WTC11 (cell line): Measurements from ENCODE around the gene P4HB. TPM values are rescaled to one million over a fixed set of nuclear protein-coding genes. Genes with fewer than 3 reads are reported as not detected.

ENCODE experiments used
- ATAC-seq: fragments of 200-7000 bp; cut with Tn5 transposase; 2 replicates; pipeline ENCODE4 v1.10.0; 2021; ENCODE audit warnings: mild to moderate bottlenecking, moderate library complexity
- CTCF ChIA-PET: fragments of 300-600 bp; sonication (Branson Sonifier 250); formaldehyde crosslinking; loops from one replicate; lab custom pipeline; 2021; ENCODE audit warnings: antibody characterized with exemption; lab: Charles Lee
- POLR2A ChIA-PET: fragments of 350-600 bp; sonication (Branson Sonifier 250); formaldehyde crosslinking; loops from one replicate; lab custom pipeline; 2021; ENCODE audit warnings: antibody characterized with exemption; lab: Charles Lee
- DNase-seq: peaks from one replicate; pipeline ENCODE4 v3.0.0; 2021; ENCODE audit warnings: low spot score
- H3K27ac Mint-ChIP-seq: 2 replicates; pipeline ENCODE4 v1.8.0; 2021; ENCODE audit warnings: mixed read lengths
- H3K27me3 Mint-ChIP-seq: 2 replicates; pipeline ENCODE4 v1.8.0; 2021; ENCODE audit warnings: low read depth, mild to moderate bottlenecking, moderate library complexity, mixed read lengths
- H3K36me3 Mint-ChIP-seq: 2 replicates; pipeline ENCODE4 v1.8.0; 2021; ENCODE audit warnings: mixed read lengths
- H3K4me1 Mint-ChIP-seq: 2 replicates; pipeline ENCODE4 v1.8.0; 2022; ENCODE audit warnings: mixed read lengths
- H3K4me3 Mint-ChIP-seq: 2 replicates; pipeline ENCODE4 v1.8.0; 2021; ENCODE audit warnings: mild to moderate bottlenecking, moderate library complexity, mixed read lengths
- H3K9me3 Mint-ChIP-seq: 2 replicates; pipeline ENCODE4 v1.8.0; 2021; ENCODE audit warnings: mixed read lengths
- ATF1 ChIP-seq: sonication (generic); formaldehyde crosslinking; IDR thresholded peaks from 2 replicates; pipeline ENCODE4 v1.8.1; 2023; ENCODE audit warnings: mild to moderate bottlenecking, moderate library complexity, missing genetic modification reagents
- CBFB ChIP-seq: sonication (generic); formaldehyde crosslinking; IDR thresholded peaks from 2 replicates; pipeline ENCODE4 v1.8.1; 2022; ENCODE audit warnings: mild to moderate bottlenecking, low read depth, missing genetic modification reagents
- CREM ChIP-seq: sonication (generic); formaldehyde crosslinking; IDR thresholded peaks from 2 replicates; pipeline ENCODE4 v1.8.1; 2022; ENCODE audit warnings: mild to moderate bottlenecking, missing genetic modification reagents, moderate library complexity
- FOXJ3 ChIP-seq: sonication (generic); formaldehyde crosslinking; IDR thresholded peaks from 2 replicates; pipeline ENCODE4 v1.9.0; 2021; ENCODE audit warnings: missing genetic modification reagents, mild to moderate bottlenecking, borderline replicate concordance
- FOXK1 ChIP-seq: sonication (generic); formaldehyde crosslinking; IDR thresholded peaks from 2 replicates; pipeline ENCODE4 v1.8.0; 2022; ENCODE audit warnings: mild to moderate bottlenecking, moderate library complexity, missing genetic modification reagents
- FOXP1 ChIP-seq: sonication (generic); formaldehyde crosslinking; IDR thresholded peaks from 2 replicates; pipeline ENCODE4 v1.8.0; 2022; ENCODE audit warnings: missing genetic modification reagents, mild to moderate bottlenecking, moderate library complexity, borderline replicate concordance
- GABPB1 ChIP-seq: sonication (generic); formaldehyde crosslinking; IDR thresholded peaks from 2 replicates; pipeline ENCODE4 v1.8.1; 2023; ENCODE audit warnings: mild to moderate bottlenecking, missing genetic modification reagents
- MAX ChIP-seq: sonication (generic); formaldehyde crosslinking; IDR thresholded peaks from 2 replicates; pipeline ENCODE4 v1.8.0; 2022; ENCODE audit warnings: mild to moderate bottlenecking, missing genetic modification reagents
- MYBL2 ChIP-seq: sonication (generic); formaldehyde crosslinking; IDR thresholded peaks from 2 replicates; pipeline ENCODE4 v1.8.1; 2023; ENCODE audit warnings: mild to moderate bottlenecking, moderate library complexity, missing genetic modification reagents
- NR1H2 ChIP-seq: sonication (generic); formaldehyde crosslinking; IDR thresholded peaks from 2 replicates; pipeline ENCODE4 v1.9.0; 2021; ENCODE audit warnings: mild to moderate bottlenecking, moderate library complexity, missing genetic modification reagents
- NR3C1 ChIP-seq: sonication (generic); formaldehyde crosslinking; conservative IDR thresholded peaks from 2 replicates; pipeline ENCODE4 v1.8.1; 2023; ENCODE audit warnings: low read depth, mild to moderate bottlenecking, missing genetic modification reagents
- SP1 ChIP-seq: sonication (generic); formaldehyde crosslinking; conservative IDR thresholded peaks from 2 replicates; pipeline ENCODE4 v1.8.1; 2022; ENCODE audit warnings: missing genetic modification reagents
- USF2 ChIP-seq: sonication (generic); formaldehyde crosslinking; IDR thresholded peaks from 2 replicates; pipeline ENCODE4 v1.8.1; 2023; ENCODE audit warnings: mild to moderate bottlenecking, missing genetic modification reagents, moderate library complexity
- ZBTB43 ChIP-seq: sonication (generic); formaldehyde crosslinking; IDR thresholded peaks from 2 replicates; pipeline ENCODE4 v1.8.1; 2023; ENCODE audit warnings: mild to moderate bottlenecking, missing genetic modification reagents
- ZNF138 ChIP-seq: sonication (generic); formaldehyde crosslinking; conservative IDR thresholded peaks from 2 replicates; pipeline ENCODE4 v1.8.1; 2022; ENCODE audit warnings: mild to moderate bottlenecking, moderate library complexity, missing genetic modification reagents
- ZNF232 ChIP-seq: sonication (generic); formaldehyde crosslinking; IDR thresholded peaks from 2 replicates; pipeline ENCODE4 v1.8.0; 2022; ENCODE audit warnings: mild to moderate bottlenecking, missing genetic modification reagents
- ZNF416 ChIP-seq: fragments of 250-450 bp; sonication (Bioruptor Pico); IDR thresholded peaks from 2 replicates; pipeline ENCODE4 v1.9.0; 2021; ENCODE audit warnings: mild to moderate bottlenecking, inconsistent platforms
- ZNF671 ChIP-seq: fragments of 250-450 bp; sonication (Bioruptor Pico); IDR thresholded peaks from 2 replicates; pipeline ENCODE4 v1.8.0; 2021; ENCODE audit warnings: mild to moderate bottlenecking
- total RNA-seq: library from RNA; stranded (reverse); gene quantifications from 3 replicates; pipeline ENCODE4 v1.2.3, GENCODE V29; 2021
- TF ChIP-seq, protein P1 (sequence below): sonication (generic); formaldehyde crosslinking; conservative IDR thresholded peaks from 2 replicates; pipeline ENCODE4 v1.8.1; 2023; ENCODE audit warnings: mild to moderate bottlenecking, low read depth, missing genetic modification reagents, moderate library complexity
- TF ChIP-seq, protein P2 (sequence below): sonication (generic); formaldehyde crosslinking; IDR thresholded peaks from 2 replicates; pipeline ENCODE4 v1.8.0; 2022; ENCODE audit warnings: mild to moderate bottlenecking, missing genetic modification reagents
- TF ChIP-seq, protein P3 (sequence below): sonication (generic); formaldehyde crosslinking; IDR thresholded peaks from 2 replicates; pipeline ENCODE4 v1.8.0; 2022; ENCODE audit warnings: mild to moderate bottlenecking, missing genetic modification reagents
- TF ChIP-seq, protein P4 (sequence below): sonication (generic); formaldehyde crosslinking; IDR thresholded peaks from 2 replicates; pipeline ENCODE4 v1.8.1; 2022; ENCODE audit warnings: low read depth, mild to moderate bottlenecking, moderate library complexity, missing genetic modification reagents, borderline replicate concordance

The P4HB gene
- total RNA-seq, 1 experiment from 2014 or later: 380 TPM

DNA sequence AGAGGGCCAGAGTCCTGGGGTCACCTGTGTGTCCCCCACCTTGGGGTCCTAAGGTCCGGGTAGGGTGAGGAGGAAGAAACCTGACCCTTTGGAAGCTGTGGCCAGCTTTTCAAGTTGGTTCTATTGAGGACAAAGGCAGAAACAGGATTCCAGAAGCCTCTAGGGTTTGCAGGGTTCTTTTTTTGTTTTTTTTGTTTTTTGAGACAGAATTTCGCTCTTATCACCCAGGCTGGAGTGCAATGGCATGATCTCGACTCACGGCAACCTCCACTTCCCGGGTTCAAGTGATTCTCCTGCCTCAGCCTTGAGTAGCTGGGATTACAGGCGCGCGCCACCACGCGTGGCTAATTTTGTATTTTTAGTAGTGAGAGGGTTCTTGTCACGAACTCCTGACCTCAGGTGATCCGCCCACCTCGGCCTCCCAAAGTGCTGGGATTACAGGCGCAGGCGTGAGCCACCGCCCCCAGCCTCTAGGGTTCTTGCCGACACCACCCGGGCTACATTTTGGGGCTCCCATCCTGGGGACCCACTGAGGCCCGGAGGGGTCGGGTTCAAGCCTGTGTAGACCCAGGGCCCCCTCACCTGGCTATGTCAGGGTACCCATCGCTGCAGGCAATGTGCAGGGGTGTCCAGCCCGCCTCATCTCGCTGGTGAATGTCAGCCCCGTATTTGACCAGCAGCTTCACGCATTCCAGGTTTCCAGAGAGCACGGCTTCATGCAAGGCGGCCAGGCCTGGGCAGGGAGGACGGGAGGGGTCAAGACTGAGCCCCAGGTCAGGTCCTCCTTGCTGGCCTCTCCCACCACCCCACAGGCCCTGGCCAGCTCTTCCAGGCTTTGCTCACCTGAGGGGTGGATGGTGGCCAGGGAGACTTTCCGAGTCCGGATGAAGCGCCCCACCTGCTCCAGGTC lies 26.2 kb downstream of the P4HB start:
- Mint-ChIP-seq H3K9me3 (no peaks in the 10 kb centered on the region), H3K27ac (peak overlapping the region; percentile 76), H3K27me3 (no peaks in the 10 kb centered on the region), H3K4me1 (peaks cover 8% of the 10 kb centered on the region), H3K36me3 (no peaks in the 10 kb centered on the region), H3K4me3 (peak overlapping the region; percentile 85)
- TF ChIP-seq NR3C1 (CRISPR knock-in tag): no peak
- TF ChIP-seq GABPB1 (CRISPR knock-in tag): 0 out of 2 replicates have a peak, but pooled peaks have one; percentile 40
- CTCF ChIA-PET: interaction anchor here (0.6 to 2.9 kb wide), 5 partner anchors 13 to 319 kb away, joined by 3 to 8 read pairs (median 5); no protein-coding TSS in a partner anchor
- ATAC-seq (no peak), DNase-seq (no peak)
- POLR2A ChIA-PET: interaction anchor here (0.5 to 1.2 kb wide), 2 partner anchors 10 to 327 kb away, joined by 3 read pairs; no protein-coding TSS in a partner anchor

- ATAC-seq: peak; percentile 78
These were observed 27.0 kb downstream of the P4HB start, which contains the start of gene MCRIP1 for GRCh38 chr17:81833160-81833920. TSS of gene MCRIP1 (minus strand) at chr17:81833291. CDS start at chr17:81824506, 8,785 bp downstream.

More at GRCh38 chr17:81833160-81833920, 27.0 kb downstream of the P4HB start, which contains the start of gene MCRIP1:
- TF ChIP-seq GABPB1 (CRISPR knock-in tag) (peak; percentile 57), ZNF232 (0 out of 2 replicates have a peak, but pooled peaks have one; percentile 57), CBFB (CRISPR knock-in tag) (no peak), NR1H2 (CRISPR knock-in tag) (0 out of 2 replicates have a peak, but pooled peaks have one; percentile 35), MYBL2 (CRISPR knock-in tag) (0 out of 2 replicates have a peak, but pooled peaks have one; percentile 55), FOXJ3 (CRISPR knock-in tag) (no peak), ZNF416 (0 out of 2 replicates have a peak, but pooled peaks have one; percentile 39), MAX (CRISPR knock-in tag) (peak; percentile 59; the same call in 1 of the 2 replicates), ZBTB43 (peak; percentile 79; the same call in 1 of the 2 replicates), FOXP1 (CRISPR knock-in tag) (peak; percentile 71), CREM (CRISPR knock-in tag) (peak; percentile 91), ATF1 (0 out of 2 replicates have a peak, but pooled peaks have one; percentile 40), FOXK1 (CRISPR knock-in tag) (peak; percentile 74; the same call in 1 of the 2 replicates), SP1 (CRISPR knock-in tag) (peak; percentile 82), ZNF138 (CRISPR knock-in tag) (no peak), USF2 (CRISPR knock-in tag) (peak; percentile 96), ZNF671 (no peak)
- TF ChIP-seq, protein P1, sequence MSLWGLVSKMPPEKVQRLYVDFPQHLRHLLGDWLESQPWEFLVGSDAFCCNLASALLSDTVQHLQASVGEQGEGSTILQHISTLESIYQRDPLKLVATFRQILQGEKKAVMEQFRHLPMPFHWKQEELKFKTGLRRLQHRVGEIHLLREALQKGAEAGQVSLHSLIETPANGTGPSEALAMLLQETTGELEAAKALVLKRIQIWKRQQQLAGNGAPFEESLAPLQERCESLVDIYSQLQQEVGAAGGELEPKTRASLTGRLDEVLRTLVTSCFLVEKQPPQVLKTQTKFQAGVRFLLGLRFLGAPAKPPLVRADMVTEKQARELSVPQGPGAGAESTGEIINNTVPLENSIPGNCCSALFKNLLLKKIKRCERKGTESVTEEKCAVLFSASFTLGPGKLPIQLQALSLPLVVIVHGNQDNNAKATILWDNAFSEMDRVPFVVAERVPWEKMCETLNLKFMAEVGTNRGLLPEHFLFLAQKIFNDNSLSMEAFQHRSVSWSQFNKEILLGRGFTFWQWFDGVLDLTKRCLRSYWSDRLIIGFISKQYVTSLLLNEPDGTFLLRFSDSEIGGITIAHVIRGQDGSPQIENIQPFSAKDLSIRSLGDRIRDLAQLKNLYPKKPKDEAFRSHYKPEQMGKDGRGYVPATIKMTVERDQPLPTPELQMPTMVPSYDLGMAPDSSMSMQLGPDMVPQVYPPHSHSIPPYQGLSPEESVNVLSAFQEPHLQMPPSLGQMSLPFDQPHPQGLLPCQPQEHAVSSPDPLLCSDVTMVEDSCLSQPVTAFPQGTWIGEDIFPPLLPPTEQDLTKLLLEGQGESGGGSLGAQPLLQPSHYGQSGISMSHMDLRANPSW (CRISPR knock-in tag): no peak
- TF ChIP-seq, protein P2, sequence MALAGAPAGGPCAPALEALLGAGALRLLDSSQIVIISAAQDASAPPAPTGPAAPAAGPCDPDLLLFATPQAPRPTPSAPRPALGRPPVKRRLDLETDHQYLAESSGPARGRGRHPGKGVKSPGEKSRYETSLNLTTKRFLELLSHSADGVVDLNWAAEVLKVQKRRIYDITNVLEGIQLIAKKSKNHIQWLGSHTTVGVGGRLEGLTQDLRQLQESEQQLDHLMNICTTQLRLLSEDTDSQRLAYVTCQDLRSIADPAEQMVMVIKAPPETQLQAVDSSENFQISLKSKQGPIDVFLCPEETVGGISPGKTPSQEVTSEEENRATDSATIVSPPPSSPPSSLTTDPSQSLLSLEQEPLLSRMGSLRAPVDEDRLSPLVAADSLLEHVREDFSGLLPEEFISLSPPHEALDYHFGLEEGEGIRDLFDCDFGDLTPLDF: 0 out of 2 replicates have a peak, but pooled peaks have one; percentile 58
- TF ChIP-seq, protein P3, sequence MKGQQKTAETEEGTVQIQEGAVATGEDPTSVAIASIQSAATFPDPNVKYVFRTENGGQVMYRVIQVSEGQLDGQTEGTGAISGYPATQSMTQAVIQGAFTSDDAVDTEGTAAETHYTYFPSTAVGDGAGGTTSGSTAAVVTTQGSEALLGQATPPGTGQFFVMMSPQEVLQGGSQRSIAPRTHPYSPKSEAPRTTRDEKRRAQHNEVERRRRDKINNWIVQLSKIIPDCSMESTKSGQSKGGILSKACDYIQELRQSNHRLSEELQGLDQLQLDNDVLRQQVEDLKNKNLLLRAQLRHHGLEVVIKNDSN (CRISPR knock-in tag): peak; percentile 95
- TF ChIP-seq, protein P4, sequence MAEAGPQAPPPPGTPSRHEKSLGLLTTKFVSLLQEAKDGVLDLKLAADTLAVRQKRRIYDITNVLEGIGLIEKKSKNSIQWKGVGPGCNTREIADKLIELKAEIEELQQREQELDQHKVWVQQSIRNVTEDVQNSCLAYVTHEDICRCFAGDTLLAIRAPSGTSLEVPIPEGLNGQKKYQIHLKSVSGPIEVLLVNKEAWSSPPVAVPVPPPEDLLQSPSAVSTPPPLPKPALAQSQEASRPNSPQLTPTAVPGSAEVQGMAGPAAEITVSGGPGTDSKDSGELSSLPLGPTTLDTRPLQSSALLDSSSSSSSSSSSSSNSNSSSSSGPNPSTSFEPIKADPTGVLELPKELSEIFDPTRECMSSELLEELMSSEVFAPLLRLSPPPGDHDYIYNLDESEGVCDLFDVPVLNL (CRISPR knock-in tag): 0 out of 2 replicates have a peak, but pooled peaks have one; percentile 22
- TF ChIP-seq, all 79 proteins: peak for 16
- peak; percentile 96 for DNase-seq
- ChIA-PET CTCF (interaction anchor here (0.6 to 2.9 kb wide), 10 partner anchors 12 to 318 kb away, joined by 3 to 8 read pairs (median 4); partner anchors contain the start of genes DCXR and NOTUM), POLR2A (interaction anchor here (0.5 to 1.2 kb wide), 3 partner anchors 11 to 380 kb away, joined by 3 read pairs; partner anchors contain the start of gene CCDC57)
- peak within 1 kb of the TSS; percentile 90 for H3K4me3 Mint-ChIP-seq
- H3K4me1 Mint-ChIP-seq: peaks cover 11% of the 10 kb centered on the region
- H3K27me3 Mint-ChIP-seq: no peaks in the 10 kb centered on the region
- H3K36me3 Mint-ChIP-seq: no peaks in the 10 kb centered on the region
- H3K27ac Mint-ChIP-seq: peak within 1 kb of the TSS; percentile 76
- H3K9me3 Mint-ChIP-seq: no peaks in the 10 kb centered on the region
